NCI-H526 (cell line): ENCODE results near the gene EPB41L5.
"Not testable (repeated sequence)": the region's sequence is repeated elsewhere in the genome, so short reads cannot be mapped to it uniquely, and the experiment has no call there.

Experiments used
- DNase-seq, 2 experiments: peaks; one replicate each; lab custom pipeline; 2025; lab: John Stamatoyannopoulos, UW

EPB41L5 gene

DNA sequence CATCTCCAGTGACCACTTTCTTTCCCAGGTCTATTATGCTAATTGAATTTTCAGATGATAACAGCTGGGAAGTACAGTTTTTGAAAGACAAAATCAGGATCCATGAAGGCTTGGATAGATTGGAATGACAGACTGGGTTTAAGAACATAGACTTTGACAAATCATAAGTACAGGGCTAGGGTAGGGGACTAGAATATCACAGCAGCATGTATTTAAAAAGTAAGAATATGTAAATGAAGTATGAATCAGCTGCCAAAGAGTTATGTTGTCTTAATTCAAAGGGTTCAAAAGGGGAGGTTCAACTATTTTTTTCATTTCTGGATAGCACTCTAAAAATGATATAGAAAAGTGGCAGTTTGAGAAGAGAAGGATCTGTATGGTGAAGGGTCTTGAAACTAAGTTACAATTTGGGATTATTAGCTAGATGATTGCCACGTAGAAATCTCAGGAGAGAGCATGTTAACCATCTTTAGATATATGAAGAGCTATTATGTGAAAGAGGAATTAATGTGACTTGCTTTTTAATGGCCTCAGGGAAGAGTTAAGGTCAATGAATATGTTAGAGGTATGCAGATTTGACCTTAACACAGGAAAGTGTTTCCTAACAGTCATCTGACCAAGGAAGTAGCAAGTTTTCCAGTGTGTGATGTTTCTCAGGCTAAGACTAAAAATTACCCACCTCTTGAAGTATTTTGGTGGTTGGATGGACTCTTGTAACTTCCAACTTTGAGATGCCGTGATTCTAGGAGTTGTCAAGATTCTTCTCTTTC, 128.6 kb downstream of the EPB41L5 start:
- DNase-seq: no peak

DNA sequence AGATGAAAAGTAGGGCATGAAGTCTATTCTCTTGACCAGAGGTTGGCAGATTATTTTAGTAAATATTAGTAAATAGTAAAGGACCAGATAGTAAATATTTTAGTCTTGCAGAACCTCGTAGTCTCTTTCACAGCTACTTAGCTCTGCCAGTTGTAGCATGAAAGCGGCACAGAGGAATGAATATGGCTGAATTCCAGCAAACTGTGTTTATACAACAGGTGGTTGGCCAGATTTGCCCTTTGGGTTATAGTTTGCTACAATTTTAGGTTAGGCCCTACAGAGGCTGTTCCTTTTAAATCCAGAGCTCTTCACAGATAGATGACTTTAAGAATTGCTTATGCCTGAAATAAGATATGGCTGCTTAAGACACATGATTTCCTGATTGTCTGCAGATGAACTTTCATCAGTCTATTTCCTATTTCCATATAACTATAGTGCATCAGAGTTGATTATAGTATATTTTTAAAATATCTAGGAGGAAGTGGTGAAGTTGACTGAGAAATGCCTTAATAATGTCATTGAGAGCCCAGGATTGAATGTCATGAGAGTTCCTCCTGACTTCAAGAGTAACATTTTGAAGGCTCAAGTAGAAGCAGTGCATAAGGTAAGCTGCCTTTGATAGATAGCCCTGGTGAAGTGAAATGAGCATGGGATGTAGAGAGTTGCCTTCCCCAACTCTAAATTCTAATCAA, 129.8 kb downstream of the EPB41L5 start:
- no peak for DNase-seq

DNA sequence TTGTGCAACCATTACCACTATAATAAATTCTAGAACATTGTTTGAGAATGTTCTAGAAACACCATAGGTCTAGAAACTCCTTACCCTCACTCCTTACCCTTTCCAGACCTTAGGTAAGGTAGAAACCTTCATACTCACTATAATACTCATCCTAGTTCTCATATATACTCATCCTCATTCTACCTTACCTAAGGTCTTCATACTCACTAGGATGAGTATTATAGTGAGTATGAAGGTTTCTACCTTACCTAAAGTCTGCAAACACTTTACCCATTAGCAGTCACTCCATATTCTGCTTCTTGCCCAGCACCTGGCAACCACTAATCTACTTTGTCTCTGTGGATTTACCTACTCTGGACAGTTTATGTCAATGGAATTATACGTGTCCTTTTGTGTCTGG, 135.4 kb downstream of the EPB41L5 start:
- DNase-seq: no peak

DNA sequence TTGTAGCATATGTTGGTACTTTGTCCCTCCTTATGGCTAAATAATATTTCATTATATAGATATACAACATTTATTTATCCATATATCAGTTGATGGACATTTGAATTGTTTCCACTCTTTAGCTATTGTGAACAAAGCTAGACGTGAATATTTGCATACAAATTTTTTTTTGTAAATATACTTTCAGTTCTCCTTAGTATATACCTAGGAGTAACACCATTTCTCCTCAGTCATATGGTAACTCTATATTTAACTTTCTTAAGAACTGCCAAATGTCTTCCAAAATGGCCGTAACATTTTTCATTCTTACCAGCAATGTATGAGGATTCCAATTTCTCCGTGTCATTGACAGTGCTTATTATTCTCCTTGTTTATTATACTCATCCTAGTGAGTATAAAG, 135.8 kb downstream of the EPB41L5 start:
- DNase-seq: no peak

DNA sequence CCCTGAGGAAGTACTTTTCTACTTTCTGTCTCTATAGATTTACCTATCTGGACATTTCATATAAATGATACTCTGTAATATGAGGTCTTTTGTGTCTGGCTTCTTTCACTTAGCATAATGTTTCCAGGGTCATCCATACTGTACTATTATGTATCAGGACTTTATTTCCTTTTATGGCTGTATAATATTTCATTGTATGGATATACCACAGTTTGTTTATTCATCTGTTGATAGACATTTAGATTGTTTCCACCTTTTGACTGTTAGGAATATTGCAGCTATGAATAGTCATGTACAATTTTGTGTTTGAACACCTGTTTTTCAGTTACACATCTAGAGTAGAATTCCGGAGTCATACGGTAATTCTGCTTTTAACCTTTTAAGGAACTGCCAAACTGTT, 136.5 kb downstream of the EPB41L5 start:
- DNase-seq: no peak

DNA sequence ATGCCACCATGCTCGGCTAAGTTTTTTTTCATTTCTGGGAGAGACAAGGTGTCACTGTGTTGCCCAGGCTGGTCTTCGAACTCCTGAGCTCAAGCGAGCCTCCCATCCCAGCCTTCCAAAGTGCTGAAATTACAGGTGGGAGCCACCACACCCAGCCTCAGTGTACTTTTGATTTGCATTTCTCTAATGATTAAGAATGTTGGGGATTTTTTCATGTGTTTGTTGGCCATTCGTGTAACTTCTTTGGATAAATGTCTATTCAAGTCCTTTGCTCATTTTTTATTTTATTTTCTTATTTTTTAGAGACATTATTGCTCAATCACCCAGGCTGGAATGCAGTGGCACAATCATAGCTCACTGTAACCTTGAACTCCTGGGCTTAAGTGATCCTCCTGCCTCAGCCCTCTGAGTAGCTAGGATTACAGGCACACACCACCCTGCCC, 137.2 kb downstream of the EPB41L5 start:
- DNase-seq: no peak

DNA sequence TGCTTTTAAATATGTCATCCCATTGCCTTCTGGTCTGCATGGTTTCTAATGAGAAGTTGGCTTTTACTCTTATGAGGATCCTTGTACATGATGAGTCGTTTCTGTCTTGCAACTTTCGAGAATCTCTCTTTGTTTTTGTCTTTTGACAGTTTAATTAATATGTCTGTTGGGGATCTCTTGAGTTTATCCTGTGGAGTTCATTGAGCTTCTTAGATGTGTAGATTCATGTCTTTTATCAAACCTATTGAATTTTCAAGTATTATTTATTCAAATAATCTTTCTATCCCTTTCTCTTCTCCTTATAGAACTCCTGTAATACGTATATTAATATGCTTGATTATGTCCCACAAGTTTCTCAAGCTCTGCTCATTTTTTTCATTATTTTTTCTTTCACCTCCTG, 142.4 kb downstream of the EPB41L5 start:
- no peak for DNase-seq

DNA sequence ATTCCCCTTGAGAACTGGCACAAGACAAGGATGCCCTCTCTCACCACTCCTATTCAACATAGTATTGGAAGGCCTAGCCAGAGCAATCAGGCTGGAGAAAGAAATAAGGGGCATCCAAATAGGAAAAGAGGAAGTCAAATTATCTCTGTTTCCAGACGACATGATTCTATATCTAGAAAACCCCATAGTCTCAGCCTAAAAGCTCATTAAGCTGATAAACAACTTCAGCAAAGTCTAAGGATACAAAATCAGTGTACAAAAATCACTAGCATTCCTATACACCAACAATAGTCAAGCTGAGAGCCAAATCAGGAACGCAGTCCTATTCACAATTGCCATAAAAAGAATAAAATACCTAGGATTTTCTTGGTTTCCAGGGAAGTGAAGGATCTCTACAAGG, 145.8 kb downstream of the EPB41L5 start:
- DNase-seq: not testable (repeated sequence)

DNA sequence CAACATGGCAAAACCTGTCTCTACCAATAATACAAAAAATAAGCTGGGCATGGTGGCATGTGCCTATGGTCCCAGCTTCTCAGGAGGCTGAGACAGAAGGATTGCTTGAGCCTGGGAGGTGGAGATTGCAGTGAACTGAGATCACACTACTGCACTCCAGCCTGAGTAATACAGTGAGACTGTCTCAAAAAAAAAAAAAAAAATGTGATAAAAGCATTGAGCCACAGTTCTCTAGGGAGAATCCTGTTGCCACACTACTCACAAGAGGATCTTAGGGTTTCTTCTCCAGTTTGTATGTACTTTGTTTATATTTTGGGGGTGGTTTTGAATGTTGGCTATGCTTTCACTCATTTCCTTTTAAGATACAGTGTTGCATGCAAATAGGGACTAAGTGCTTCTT, 148.3 kb downstream of the EPB41L5 start:
- no peak for DNase-seq

DNA sequence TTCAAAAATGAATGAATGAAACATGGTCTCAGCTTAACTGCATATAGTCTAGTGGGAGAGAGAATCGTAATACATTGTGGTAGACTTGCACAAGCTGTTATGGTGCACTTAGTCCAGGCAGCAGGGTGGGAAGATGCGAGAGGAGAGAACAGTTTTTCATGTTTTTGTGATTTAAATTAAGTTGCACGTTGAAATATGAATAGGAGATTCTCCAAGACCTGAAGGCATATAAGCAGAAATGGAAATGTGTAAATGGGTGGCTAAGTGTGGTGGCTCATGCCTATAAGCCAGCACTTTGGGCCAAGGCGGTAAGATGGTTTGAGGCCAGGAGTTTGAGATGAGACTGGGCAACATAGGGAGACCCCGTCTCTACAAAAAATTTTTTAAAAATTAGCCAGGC, 149.8 kb downstream of the EPB41L5 start:
- DNase-seq: no peak

DNA sequence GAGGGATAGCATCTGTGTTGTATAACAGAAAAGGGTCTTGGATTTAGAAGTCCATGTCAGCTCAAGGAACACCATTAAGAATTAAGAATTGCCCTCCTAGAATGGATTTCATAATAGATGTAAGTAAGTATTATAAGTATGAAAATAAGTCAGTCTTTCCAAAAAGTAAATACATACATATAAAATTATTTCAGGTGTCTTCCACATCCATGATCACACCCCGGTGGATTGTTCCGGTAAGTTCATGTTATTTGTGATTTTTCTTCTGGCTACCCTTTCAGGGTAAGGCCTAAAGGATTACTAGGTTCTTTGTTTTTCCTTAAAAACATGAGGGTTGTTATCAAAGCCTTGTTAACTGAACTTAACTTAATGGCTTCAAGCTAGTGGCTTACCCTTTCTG, 154.4 kb downstream of the EPB41L5 start:
- DNase-seq: no peak

DNA sequence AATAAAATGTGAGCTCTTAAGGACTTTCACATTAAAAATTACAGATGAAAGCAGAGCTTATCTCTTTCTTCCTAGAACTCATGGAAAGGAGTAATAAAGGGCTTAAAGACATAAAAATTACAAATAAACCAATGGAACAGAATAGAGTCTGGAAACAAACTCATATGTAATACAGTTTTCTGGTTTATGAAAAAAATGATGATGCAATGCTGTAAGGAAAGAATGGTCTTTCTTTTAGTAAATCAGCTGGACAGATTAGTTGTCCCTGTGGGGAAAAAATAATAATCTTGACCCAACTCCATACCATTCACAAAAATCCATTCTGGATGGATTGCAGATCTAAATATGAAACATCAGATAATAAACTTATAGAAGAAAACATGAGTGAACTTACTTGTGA, 156.1 kb downstream of the EPB41L5 start:
- DNase-seq: no peak

DNA sequence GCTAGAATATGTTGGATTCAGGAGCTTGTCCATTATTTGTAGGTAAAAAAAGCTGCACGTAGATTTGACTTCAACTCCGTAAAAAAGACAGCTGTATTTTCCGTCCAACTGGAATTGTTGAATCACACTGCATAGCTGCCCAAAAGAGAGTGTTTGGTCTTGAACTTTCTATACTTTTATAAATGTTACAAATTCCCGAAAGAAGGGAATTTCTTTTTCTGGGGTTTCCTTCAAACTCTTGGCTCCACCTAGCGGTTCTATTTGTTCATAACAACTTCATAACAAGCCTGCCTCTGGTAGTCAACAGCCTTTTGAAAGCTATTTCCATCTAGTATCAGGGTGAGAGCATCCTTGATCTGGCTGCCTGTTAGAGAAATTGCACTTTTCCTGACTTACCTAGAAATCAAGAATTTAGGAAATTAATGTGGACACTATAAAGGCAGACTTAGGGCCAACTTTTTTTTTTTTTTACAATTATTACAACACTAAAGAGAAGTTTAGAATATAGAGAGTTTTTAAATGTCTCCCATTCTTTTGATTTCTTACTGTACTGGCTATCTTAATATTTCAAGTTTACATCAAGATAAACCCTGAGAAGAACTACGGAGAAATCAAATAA, 162.2 kb downstream of the EPB41L5 start:
- DNase-seq: peak in 1 of 2 experiments; percentile 67

DNA sequence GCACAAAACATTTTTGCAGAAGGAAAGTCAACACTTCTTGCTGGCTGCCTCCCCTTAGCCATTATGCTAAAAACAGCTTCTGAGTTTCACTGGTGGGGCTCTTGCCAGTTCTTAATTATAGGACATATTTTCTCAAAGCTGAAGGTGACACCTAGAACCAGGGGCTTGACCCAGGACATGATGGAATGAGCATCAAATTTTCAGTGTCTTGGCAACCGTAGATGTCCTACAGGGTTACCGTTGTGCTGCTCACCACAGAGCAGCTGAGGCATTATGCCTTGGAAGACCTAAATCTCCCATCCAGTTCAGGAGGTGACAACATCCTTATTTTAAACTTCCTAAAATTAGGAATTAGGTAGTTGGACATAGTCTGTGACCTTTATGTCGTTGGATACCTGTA, 163.6 kb downstream of the EPB41L5 start:
- DNase-seq: no peak

DNA sequence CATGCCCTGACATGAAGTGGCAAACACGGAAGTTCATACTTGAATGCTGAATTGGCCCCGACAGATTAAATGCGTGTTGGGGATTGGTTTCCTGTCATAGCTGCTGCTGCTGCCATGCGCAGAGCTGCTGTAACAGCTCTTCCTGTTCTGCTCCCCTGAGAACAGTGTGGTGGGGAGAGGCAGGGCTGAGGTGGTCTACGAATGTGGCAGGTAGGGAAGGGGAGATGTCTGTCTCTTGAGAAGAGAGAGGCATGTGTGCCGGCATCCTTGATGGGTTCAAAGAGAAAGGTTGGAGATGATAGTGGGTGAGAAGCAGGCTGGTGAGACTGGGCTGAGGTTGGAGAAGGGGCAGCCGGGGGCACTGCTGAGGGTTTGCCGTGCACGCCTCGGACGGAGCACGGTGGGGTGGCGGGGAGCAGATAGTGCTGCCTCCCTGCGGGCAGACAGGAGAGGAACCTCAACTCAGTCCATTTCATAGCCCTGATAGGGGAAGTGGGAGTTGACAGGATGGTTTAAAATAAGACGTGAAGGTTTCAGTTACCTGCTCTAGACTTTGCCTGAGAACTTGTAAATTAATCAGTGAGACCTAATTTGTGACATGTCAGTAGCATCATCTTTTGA, 164.2 kb downstream of the EPB41L5 start:
- DNase-seq: no peak

DNA sequence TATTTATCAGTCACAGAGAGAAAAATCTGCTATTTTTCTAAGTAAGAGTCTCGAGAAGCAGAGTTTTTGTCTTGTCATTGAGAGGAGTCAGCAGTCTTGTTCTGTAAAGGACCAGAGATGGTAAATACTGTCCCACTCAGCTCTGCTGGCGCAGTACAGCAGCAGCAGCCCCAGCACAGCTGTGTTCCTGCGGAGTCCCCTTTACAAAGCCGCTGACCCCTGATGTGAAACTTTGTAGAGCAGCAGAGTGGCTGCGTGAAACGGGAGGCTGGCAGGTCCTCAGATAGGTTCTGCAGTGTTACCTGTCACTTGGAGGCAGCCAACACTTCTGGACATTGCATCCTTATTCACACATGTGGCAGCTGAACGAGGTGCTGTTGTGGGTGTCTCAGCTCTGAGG, 165.1 kb downstream of the EPB41L5 start:
- DNase-seq: no peak

DNA sequence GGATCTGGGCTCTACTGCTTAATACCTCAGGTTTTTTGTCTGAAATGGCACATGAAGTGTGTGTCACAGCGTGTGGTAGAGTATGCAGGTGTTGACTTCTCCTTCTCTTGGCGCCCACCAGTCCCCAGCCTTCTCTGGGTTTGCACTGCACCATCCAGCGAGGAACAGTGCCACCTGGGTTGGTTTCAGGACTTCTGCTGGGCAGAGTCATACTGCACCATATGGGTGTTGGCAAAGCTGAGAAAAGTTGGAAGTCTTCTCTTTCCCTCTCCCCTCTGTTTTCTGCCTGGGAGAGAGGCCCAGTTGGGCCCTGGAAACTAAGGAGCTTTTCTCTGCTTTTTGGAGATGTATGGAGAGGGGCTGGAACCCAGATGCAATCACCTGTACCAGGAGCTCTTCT, 166.5 kb downstream of the EPB41L5 start:
- no peak for DNase-seq

DNA sequence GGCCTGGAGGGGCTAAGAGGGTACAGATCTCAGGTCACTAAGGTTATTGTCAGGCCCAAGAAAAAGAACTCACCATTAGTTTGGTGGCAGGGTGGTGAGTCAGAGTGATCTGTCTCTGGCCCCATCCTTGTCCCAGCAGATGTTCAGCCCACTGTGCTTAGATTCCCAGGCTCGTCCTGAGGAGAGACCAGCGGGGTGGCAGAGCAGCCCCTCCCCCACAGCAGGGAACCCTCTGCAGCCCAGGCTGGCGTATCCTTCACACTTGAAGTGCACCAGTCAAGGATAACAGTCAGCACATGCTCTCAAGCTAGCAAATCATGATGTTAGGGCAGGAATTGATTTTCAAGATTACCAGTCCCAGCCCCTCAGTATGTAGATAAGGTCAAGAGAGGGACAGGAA, 167.2 kb downstream of the EPB41L5 start:
- no peak for DNase-seq

DNA sequence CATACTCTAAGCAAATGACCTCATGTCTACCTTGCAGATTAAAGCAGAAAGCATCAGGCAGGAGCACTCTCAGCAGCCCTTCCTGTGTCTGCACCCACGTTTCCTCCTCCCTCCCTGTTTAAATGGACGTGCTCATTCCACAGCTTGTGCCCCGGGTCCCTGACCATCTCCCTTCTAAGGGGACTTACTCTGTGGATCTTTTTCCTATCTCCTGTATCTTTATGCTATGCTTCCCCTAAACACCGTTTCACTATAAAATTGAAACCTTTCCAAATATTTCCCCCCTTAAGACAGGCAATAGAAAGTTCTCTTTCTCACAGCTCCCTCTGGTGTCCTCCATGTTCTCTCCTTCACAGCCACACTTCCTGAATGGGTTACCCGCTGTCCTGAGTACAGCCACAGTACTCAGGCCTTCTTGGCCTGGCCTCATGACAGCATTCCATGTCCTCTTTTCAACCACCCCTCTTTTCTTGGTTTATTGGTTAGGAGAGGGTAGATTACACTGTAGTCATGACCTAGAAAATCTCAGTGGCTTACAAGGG, 169.2 kb downstream of the EPB41L5 start:
- no peak for DNase-seq

DNA sequence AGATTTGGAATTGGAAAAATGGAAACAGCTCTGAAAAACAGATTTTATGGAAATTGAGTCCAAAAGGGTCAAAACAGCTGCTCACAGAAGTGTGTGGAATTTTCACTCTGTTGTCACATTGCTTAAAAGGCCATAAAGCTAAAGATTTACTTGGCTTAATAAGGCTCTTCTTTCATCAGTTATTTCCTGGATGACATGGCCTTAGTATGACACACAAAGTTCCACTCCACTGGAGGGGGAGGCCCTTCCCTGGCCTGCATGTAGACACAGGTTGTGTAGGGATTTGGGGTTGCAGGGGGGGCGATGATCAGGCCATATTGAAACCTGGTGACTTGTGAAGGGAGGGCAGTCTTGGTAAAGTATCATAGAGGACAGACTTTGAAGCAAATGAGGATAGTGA, 176.3 kb downstream of the EPB41L5 start:
- no peak for DNase-seq

DNA sequence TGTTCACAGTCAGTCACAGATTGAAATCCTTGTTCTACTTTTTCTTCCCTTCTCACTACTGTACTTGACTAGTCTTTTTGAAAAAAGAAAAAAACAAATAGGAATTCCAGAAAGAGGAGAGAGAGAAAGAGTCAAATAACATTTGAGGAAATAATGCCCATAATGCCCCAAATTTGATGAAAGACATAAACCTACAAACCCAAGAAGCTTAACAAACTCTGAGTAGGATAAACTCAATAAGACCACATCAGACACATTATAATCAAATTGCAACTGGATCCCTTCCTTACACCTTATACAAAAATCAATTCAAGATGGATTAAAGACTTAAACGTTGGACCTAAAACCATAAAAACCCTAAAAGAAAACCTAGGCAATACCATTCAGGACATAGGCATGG, 179.4 kb downstream of the EPB41L5 start:
- no peak for DNase-seq

DNA sequence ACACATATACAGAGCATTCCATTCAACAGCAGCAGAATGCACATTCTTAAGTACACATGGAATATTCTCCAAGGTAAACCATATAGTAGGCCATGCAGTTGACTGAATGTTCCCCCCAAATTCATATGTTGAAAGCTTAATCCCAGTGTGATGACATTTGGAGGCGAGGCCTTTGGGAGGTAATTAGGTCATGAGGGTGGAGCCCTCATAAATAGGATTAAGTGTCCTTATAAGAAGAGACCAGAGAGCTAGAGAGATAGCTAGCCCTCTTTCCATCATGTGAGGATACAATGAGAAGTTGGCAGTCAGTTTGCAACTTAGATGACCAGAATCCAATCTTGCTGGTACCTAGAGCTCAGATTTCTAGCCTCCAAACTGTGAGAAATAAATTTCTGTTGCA, 182.7 kb downstream of the EPB41L5 start:
- DNase-seq: no peak
